Smooth muscle cell (in vitro differentiated cells): ENCODE data around the gene PRR27. TPM values are rescaled to one million over a fixed set of nuclear protein-coding genes. Genes with fewer than 3 reads are reported as not detected.

ENCODE experiments used
- DNase-seq: peaks from one replicate; lab custom pipeline; 2025; ENCODE audit not compliant: unreplicated experiment; lab: John Stamatoyannopoulos, UW
- H2AFZ ChIP-seq: fragments of 200-600 bp; sonication (generic); 2 replicates; pipeline ENCODE4 v1.6.0; 2016; ENCODE audit warnings: antibody characterized with exemption, low read depth, mild to moderate bottlenecking
- H3F3A ChIP-seq: fragments of 200-600 bp; sonication (generic); 2 replicates; pipeline ENCODE4 v1.6.0; 2017; ENCODE audit warnings: antibody characterized with exemption, low read depth
- H3K27ac ChIP-seq: fragments of 200-600 bp; sonication (generic); 2 replicates; pipeline ENCODE4 v1.5.1; 2016; ENCODE audit warnings: low read depth, mild to moderate bottlenecking
- H3K27me3 ChIP-seq: fragments of 200-600 bp; sonication (generic); 2 replicates; pipeline ENCODE4 v1.6.1; 2016; ENCODE audit warnings: low read depth, mild to moderate bottlenecking
- H3K36me3 ChIP-seq: fragments of 200-600 bp; sonication (generic); 2 replicates; pipeline ENCODE4 v1.5.1; 2016; ENCODE audit warnings: low read depth
- H3K4me1 ChIP-seq: fragments of 200-600 bp; sonication (generic); 2 replicates; pipeline ENCODE4 v1.5.1; 2016; ENCODE audit warnings: low read depth
- H3K4me2 ChIP-seq: fragments of 200-600 bp; sonication (generic); 2 replicates; pipeline ENCODE4 v1.6.0; 2016; ENCODE audit warnings: mild to moderate bottlenecking
- H3K4me3 ChIP-seq: fragments of 200-600 bp; sonication (generic); 2 replicates; pipeline ENCODE4 v1.5.1; 2016; ENCODE audit warnings: mild to moderate bottlenecking
- H3K79me2 ChIP-seq: fragments of 200-600 bp; sonication (generic); 2 replicates; pipeline ENCODE4 v1.6.0; 2016; ENCODE audit warnings: low read depth, mild to moderate bottlenecking
- H3K9ac ChIP-seq: fragments of 200-600 bp; sonication (generic); 2 replicates; pipeline ENCODE4 v1.6.0; 2016; ENCODE audit warnings: low read depth
- H3K9me3 ChIP-seq: fragments of 200-600 bp; sonication (generic); replicated peaks from 2 replicates; pipeline ENCODE4 v1.5.1; 2016; ENCODE audit warnings: low read depth
- H4K20me1 ChIP-seq: fragments of 200-600 bp; sonication (generic); 2 replicates; pipeline ENCODE4 v1.6.0; 2016; ENCODE audit warnings: low read depth
- WGBS: methylation state at CpG from one replicate; pipeline ENCODE4 v1.1.7; 2016; ENCODE audit warnings: low lambda C conversion rate; 5-methylcytosine and 5-hydroxymethylcytosine counted together
- polyA plus RNA-seq: library from polyadenylated mRNA; unstranded; fragments of >200 nt; fragmentation: Nextera tagmentation; extraction: Ambion mirVana; gene quantifications from 2 replicates; pipeline ENCODE4 v1.2.1, GENCODE V29; 2016
- total RNA-seq: library from RNA; depleted of rRNA; stranded (reverse); fragments of >200 nt; gene quantifications from 2 replicates; pipeline ENCODE4 v1.2.3, GENCODE V29; 2014
- TF ChIP-seq, protein P1 (sequence below): fragments of 200-600 bp; sonication (generic); IDR thresholded peaks from 2 replicates; pipeline ENCODE4 v1.5.1; 2017; ENCODE audit warnings: borderline replicate concordance, mild to moderate bottlenecking, antibody characterized with exemption; ENCODE audit not compliant: insufficient read depth, poor library complexity, severe bottlenecking

The PRR27 gene
- total and polyA plus RNA-seq, 2 experiments from 2014 or later, result not detected

DNA sequence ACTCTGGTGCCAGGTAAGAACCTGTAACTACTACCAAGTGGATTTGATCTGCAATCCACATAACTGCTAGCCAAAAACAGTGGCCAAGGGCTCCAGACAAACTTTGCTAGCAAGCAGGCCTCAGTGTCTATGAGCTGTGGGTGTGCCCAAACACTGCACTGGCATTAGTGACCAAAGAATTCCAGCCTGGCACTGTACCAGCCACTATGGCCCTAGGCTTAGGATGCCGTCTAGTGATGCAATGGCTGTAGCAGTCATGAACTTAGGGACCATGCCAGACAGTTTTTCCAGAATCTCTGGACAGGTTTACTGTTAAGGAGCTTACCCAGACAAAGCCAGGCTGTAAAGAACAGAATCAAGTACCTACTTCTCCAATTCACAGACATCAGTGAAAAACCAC, 33.7 kb upstream of the PRR27 start:
- Histone ChIP-seq H3K4me1 (no peaks in the 10 kb centered on the region), H3K27ac (no peak overlapping the region), H3F3A (no peaks in the 10 kb centered on the region), H3K4me2 (no peak overlapping the region), H3K4me3 (no peak overlapping the region), H3K27me3 (no peaks in the 10 kb centered on the region), H3K9ac (no peak overlapping the region), H3K79me2 (no peaks in the 10 kb centered on the region), H3K9me3 (peaks cover 3% of the 10 kb centered on the region), H4K20me1 (no peaks in the 10 kb centered on the region), H2AFZ (no peak overlapping the region), H3K36me3 (no peaks in the 10 kb centered on the region)
- TF ChIP-seq, protein P1, sequence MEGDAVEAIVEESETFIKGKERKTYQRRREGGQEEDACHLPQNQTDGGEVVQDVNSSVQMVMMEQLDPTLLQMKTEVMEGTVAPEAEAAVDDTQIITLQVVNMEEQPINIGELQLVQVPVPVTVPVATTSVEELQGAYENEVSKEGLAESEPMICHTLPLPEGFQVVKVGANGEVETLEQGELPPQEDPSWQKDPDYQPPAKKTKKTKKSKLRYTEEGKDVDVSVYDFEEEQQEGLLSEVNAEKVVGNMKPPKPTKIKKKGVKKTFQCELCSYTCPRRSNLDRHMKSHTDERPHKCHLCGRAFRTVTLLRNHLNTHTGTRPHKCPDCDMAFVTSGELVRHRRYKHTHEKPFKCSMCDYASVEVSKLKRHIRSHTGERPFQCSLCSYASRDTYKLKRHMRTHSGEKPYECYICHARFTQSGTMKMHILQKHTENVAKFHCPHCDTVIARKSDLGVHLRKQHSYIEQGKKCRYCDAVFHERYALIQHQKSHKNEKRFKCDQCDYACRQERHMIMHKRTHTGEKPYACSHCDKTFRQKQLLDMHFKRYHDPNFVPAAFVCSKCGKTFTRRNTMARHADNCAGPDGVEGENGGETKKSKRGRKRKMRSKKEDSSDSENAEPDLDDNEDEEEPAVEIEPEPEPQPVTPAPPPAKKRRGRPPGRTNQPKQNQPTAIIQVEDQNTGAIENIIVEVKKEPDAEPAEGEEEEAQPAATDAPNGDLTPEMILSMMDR, result no peak
- no peak for DNase-seq
- WGBS, result 94% methylated on average over 1 of the region's 1 CpG

DNA sequence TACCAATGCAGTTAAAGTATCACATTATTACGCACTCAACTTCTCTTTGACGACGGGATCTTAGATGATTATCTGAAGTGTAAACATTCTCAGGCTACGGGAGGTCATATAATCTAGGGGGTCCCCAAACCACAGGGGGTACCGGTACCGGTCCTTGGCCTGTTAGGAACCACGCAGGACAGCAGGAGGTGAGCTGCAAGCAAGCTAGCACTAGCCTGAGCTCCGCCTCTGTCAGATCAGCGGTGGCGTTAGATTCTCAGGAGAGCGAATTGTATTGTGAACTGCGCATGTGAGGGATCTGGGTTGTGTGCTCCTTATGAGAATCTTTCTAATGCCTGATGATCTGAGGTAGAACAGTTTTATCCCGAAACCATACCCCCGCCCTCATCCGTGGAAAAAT, 20.6 kb upstream of the PRR27 start:
- TF ChIP-seq, protein P1, result no peak
- Histone ChIP-seq H3K79me2 (no peaks in the 10 kb centered on the region), H3K27ac (no peak overlapping the region), H3K9ac (no peak overlapping the region), H4K20me1 (no peaks in the 10 kb centered on the region), H3K9me3 (no peaks in the 10 kb centered on the region), H3K4me3 (no peak overlapping the region), H3F3A (no peaks in the 10 kb centered on the region), H3K36me3 (no peaks in the 10 kb centered on the region), H3K4me1 (no peaks in the 10 kb centered on the region), H3K27me3 (no peaks in the 10 kb centered on the region), H3K4me2 (no peak overlapping the region), H2AFZ (no peak overlapping the region)
- DNase-seq, result no peak
- WGBS, result 83% methylated on average over 15 of the region's 15 CpGs

DNA sequence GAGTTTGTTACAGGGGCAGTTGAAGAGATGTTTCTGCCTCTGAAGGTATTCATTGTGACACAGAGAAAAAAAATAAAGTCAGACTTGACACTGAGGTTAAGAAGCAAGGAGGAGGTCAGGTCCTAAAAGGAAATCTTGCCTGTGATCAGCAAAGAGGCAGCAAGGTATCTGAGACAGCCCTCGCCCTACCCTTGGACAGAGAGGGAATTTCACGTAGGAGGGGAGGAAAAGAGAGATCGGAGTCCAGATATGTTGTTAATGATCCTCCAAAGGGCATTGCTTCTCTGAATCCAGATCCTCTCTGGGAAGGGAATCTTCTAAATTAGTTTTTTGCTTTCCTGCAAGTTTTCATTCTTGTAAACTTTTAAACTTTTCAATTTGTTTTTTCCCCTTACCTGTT, 15.3 kb upstream of the PRR27 start:
- no peak overlapping the region for H3K4me2 ChIP-seq
- no peaks in the 10 kb centered on the region for H3K36me3 ChIP-seq
- DNase-seq, result no peak
- WGBS, result 64% methylated on average over 3 of the region's 3 CpGs
- H3F3A ChIP-seq, result no peaks in the 10 kb centered on the region
- TF ChIP-seq, protein P1, result no peak
- no peaks in the 10 kb centered on the region for H3K27me3 ChIP-seq
- no peak overlapping the region for H2AFZ ChIP-seq
- H3K9ac ChIP-seq, result no peak overlapping the region
- no peaks in the 10 kb centered on the region for H3K79me2 ChIP-seq
- no peak overlapping the region for H3K4me3 ChIP-seq
- H3K9me3 ChIP-seq, result no peaks in the 10 kb centered on the region
- no peak overlapping the region for H3K27ac ChIP-seq
- H4K20me1 ChIP-seq, result no peaks in the 10 kb centered on the region
- no peaks in the 10 kb centered on the region for H3K4me1 ChIP-seq

DNA sequence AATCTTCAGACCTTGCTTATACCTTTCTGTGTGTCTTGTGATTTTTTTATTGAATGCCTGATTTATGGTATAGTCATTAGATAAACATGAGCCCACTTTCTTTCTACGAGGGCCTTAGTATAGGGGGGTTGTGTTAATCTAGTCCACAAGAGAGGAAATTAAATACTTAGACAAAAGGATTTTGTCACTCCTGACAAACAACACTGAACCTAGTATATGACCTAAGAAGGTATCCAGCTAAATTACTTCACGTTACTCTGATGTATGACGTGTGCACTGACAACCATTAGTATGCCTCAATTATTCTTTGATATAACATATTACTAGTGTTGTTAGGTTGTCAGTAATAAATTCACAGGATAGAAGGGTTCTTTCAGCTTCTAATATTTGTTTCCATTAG, 2.8 kb upstream of the PRR27 start:
- no peak overlapping the region for H2AFZ ChIP-seq
- H3K36me3 ChIP-seq, result no peaks in the 10 kb centered on the region
- no peaks in the 10 kb centered on the region for H4K20me1 ChIP-seq
- no peaks in the 10 kb centered on the region for H3K4me1 ChIP-seq
- TF ChIP-seq, protein P1, result no peak
- no peaks in the 10 kb centered on the region for H3K79me2 ChIP-seq
- H3K9me3 ChIP-seq, result no peaks in the 10 kb centered on the region
- H3K9ac ChIP-seq, result no peak overlapping the region
- WGBS, result 86% methylated on average over 3 of the region's 3 CpGs
- no peak overlapping the region for H3K27ac ChIP-seq
- no peak overlapping the region for H3K4me3 ChIP-seq
- no peak for DNase-seq
- no peaks in the 10 kb centered on the region for H3K27me3 ChIP-seq
- no peak overlapping the region for H3K4me2 ChIP-seq
- H3F3A ChIP-seq, result no peaks in the 10 kb centered on the region
